A673 (cell line): Measurements from ENCODE around the gene GON7. TPM values are rescaled to one million over a fixed set of nuclear protein-coding genes. Genes with fewer than 3 reads are reported as not detected.
"Not testable (repeated sequence)": the region's sequence is repeated elsewhere in the genome, so short reads cannot be mapped to it uniquely, and the experiment has no call there.

Source experiments
- BruUV-seq: library from RNA; stranded (reverse); fragments of 400-500 nt; replicated peaks from 2 replicates; lab custom pipeline; 2021; lab: Mats Ljungman, UMichigan
- CTCF ChIA-PET: fragments of 300-600 bp; sonication (Branson Sonifier 250); formaldehyde crosslinking; loops from one replicate; lab custom pipeline; 2022; ENCODE audit warnings: antibody characterized with exemption; lab: Charles Lee
- POLR2A ChIA-PET: fragments of 300-600 bp; sonication (Branson Sonifier 250); formaldehyde crosslinking; loops from one replicate; lab custom pipeline; 2022; ENCODE audit warnings: antibody characterized with exemption; ENCODE audit not compliant: low non-redundant PET; lab: Charles Lee
- DNase-seq: peaks from one replicate; pipeline ENCODE4 v3.0.0-alpha.2; 2015; ENCODE audit warnings: low spot score
- H3K27ac ChIP-seq: fragments of 200-600 bp; sonication (generic); 2 replicates; pipeline ENCODE4 v1.5.1; 2016; ENCODE audit warnings: mixed run types, low read depth, mild to moderate bottlenecking, mixed read lengths, antibody characterized with exemption, low read length; ENCODE audit not compliant: poor library complexity, severe bottlenecking
- H3K27me3 ChIP-seq: fragments of 200-600 bp; sonication (generic); replicated peaks from 2 replicates; pipeline ENCODE4 v1.6.1; 2017; ENCODE audit warnings: mixed run types, low read depth, mild to moderate bottlenecking, mixed read lengths, antibody characterized with exemption, low read length; ENCODE audit not compliant: insufficient read depth, poor library complexity
- H3K36me3 ChIP-seq: fragments of 200-600 bp; sonication (generic); 2 replicates; pipeline ENCODE4 v1.6.1; 2016; ENCODE audit warnings: mixed run types, mild to moderate bottlenecking, mixed read lengths, antibody characterized with exemption, low read length; ENCODE audit not compliant: insufficient read depth, poor library complexity, severe bottlenecking
- H3K4me1 ChIP-seq: fragments of 200-600 bp; sonication (generic); 2 replicates; pipeline ENCODE4 v1.6.1; 2017; ENCODE audit warnings: mixed run types, mild to moderate bottlenecking, mixed read lengths, antibody characterized with exemption, low read length; ENCODE audit not compliant: insufficient read depth, poor library complexity, severe bottlenecking
- H3K4me3 ChIP-seq: fragments of 200-600 bp; sonication (generic); 2 replicates; pipeline ENCODE4 v1.5.1; 2016; ENCODE audit warnings: low read depth, mixed run types, mild to moderate bottlenecking, mixed read lengths, low read length; ENCODE audit not compliant: poor library complexity, severe bottlenecking
- H3K9me3 ChIP-seq: fragments of 200-600 bp; sonication (generic); 2 replicates; pipeline ENCODE4 v1.6.1; 2016; ENCODE audit warnings: mixed run types, low read depth, mild to moderate bottlenecking, mixed read lengths, antibody characterized with exemption, low read length; ENCODE audit not compliant: poor library complexity, severe bottlenecking
- CTCF ChIP-seq: fragments of 300-800, 200-600 bp; sonication (generic); conservative IDR thresholded peaks from 2 replicates; pipeline ENCODE4 v1.5.1; 2017; ENCODE audit warnings: low read depth, mild to moderate bottlenecking, antibody characterized with exemption, low read length, moderate library complexity, mixed read lengths
- EZH2 ChIP-seq: fragments of 200-600 bp; sonication (generic); IDR thresholded peaks from 2 replicates; pipeline ENCODE4 v1.6.1; 2017; ENCODE audit warnings: borderline replicate concordance, low read depth, mild to moderate bottlenecking, mixed read lengths, antibody characterized with exemption, low read length; ENCODE audit not compliant: poor library complexity, severe bottlenecking
- intact Hi-C: fragments of 100-400 bp; cut with micrococcal nuclease; formaldehyde crosslinking; loops from one replicate; pipeline ENCODE4 v1.10.0; 2022; ENCODE audit not compliant: unreplicated experiment
- total RNA-seq: library from RNA; stranded (reverse); gene quantifications from 2 replicates; pipeline ENCODE4 v1.2.3, GENCODE V29; 2021

Gene GON7
- total RNA-seq, 1 experiment from 2014 or later, result 24.1 TPM

GRCh38 chr14:93169619-93170018 is 37.2 kb downstream of the GON7 start:
- CTCF ChIA-PET, result not testable (repeated sequence)
- POLR2A ChIA-PET, result interaction anchor here (0.6 kb wide), 1 partner anchor 954 kb away, joined by 3 read pairs; no protein-coding TSS in a partner anchor

GRCh38 chr14:93168610-93169009 is 38.3 kb downstream of the GON7 start:
- POLR2A ChIA-PET, result interaction anchor here (0.7 kb wide), 2 partner anchors 15 to 21 kb away, joined by 3 to 4 read pairs; no protein-coding TSS in a partner anchor
- H3K27ac ChIP-seq, BruUV-seq, DNase-seq, H3K27me3 ChIP-seq, H3K9me3 ChIP-seq, H3K36me3 ChIP-seq, CTCF ChIA-PET, intact Hi-C loops, H3K4me1 ChIP-seq, H3K4me3 ChIP-seq: not testable (repeated sequence)

More at GRCh38 chr14:93169619-93170018, 37.2 kb downstream of the GON7 start:
- H3K4me3 ChIP-seq, BruUV-seq, H3K36me3 ChIP-seq, intact Hi-C loops, H3K27me3 ChIP-seq, DNase-seq, H3K27ac ChIP-seq, H3K9me3 ChIP-seq, H3K4me1 ChIP-seq: not testable (repeated sequence)

- H3K27me3 ChIP-seq, H3K9me3 ChIP-seq, CTCF ChIA-PET, DNase-seq, H3K4me3 ChIP-seq, POLR2A ChIA-PET, intact Hi-C loops, H3K27ac ChIP-seq, BruUV-seq, H3K36me3 ChIP-seq, H3K4me1 ChIP-seq: not testable (repeated sequence)
Measured at GRCh38 chr14:93165271-93166265, 41.3 kb downstream of the GON7 start.

GRCh38 chr14:93163564-93163963 is 43.3 kb downstream of the GON7 start:
- H3K27ac ChIP-seq, result no peak overlapping the region
- intact Hi-C loops, result no loop called here
- H3K36me3 ChIP-seq, result no peaks in the 10 kb centered on the region
- no TSS peak for BruUV-seq
- no peaks in the 10 kb centered on the region for H3K4me1 ChIP-seq
- ChIA-PET CTCF (interaction anchor here (1.4 kb wide), 1 partner anchor 50 kb away, joined by 11 read pairs; no protein-coding TSS in a partner anchor), POLR2A (no interaction called here)
- H3K27me3 ChIP-seq, result no peaks in the 10 kb centered on the region
- no peak for TF ChIP-seq CTCF
- TF ChIP-seq EZH2, result no peak
- no peak for DNase-seq
- H3K9me3 ChIP-seq, result no peaks in the 10 kb centered on the region
- no peak overlapping the region for H3K4me3 ChIP-seq
